HCT116 (cell line): ENCODE results near the gene ZNF143.

Experiments used
- ATF3 ChIP-seq: IDR thresholded peaks from 2 replicates; pipeline ENCODE4 v1.6.1; 2012
- EZH2 ChIP-seq: fragments of 200-600 bp; sonication (generic); IDR thresholded peaks from 2 replicates; pipeline ENCODE4 v1.6.1; 2017; ENCODE audit warnings: antibody characterized with exemption, mixed run types
- RAD21 ChIP-seq: IDR thresholded peaks from 2 replicates; pipeline ENCODE4 v1.6.1; 2012; ENCODE audit warnings: low read depth, mild to moderate bottlenecking
- TF ChIP-seq, protein P1 (sequence below): IDR thresholded peaks from 2 replicates; pipeline ENCODE4 v1.6.1; 2012; ENCODE audit warnings: low read depth
- TF ChIP-seq, protein P2 (sequence below): IDR thresholded peaks from 2 replicates; pipeline ENCODE4 v1.6.1; 2012

- TF ChIP-seq RAD21 (no peak), ATF3 (no peak), EZH2 (no peak)
- TF ChIP-seq, protein P1, sequence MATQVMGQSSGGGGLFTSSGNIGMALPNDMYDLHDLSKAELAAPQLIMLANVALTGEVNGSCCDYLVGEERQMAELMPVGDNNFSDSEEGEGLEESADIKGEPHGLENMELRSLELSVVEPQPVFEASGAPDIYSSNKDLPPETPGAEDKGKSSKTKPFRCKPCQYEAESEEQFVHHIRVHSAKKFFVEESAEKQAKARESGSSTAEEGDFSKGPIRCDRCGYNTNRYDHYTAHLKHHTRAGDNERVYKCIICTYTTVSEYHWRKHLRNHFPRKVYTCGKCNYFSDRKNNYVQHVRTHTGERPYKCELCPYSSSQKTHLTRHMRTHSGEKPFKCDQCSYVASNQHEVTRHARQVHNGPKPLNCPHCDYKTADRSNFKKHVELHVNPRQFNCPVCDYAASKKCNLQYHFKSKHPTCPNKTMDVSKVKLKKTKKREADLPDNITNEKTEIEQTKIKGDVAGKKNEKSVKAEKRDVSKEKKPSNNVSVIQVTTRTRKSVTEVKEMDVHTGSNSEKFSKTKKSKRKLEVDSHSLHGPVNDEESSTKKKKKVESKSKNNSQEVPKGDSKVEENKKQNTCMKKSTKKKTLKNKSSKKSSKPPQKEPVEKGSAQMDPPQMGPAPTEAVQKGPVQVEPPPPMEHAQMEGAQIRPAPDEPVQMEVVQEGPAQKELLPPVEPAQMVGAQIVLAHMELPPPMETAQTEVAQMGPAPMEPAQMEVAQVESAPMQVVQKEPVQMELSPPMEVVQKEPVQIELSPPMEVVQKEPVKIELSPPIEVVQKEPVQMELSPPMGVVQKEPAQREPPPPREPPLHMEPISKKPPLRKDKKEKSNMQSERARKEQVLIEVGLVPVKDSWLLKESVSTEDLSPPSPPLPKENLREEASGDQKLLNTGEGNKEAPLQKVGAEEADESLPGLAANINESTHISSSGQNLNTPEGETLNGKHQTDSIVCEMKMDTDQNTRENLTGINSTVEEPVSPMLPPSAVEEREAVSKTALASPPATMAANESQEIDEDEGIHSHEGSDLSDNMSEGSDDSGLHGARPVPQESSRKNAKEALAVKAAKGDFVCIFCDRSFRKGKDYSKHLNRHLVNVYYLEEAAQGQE, result no peak
- TF ChIP-seq, protein P2, sequence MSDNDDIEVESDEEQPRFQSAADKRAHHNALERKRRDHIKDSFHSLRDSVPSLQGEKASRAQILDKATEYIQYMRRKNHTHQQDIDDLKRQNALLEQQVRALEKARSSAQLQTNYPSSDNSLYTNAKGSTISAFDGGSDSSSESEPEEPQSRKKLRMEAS, result peak; percentile 39; the same call in 1 of the 2 replicates
Measured at GRCh38 chr11:9568854-9569587, 108.2 kb downstream of the ZNF143 start.
